T-helper 1 cell treated with Interleukin-12 subunit alpha and Interleukin-12 subunit beta and Interleukin-4 antibody, amounts not matched to agents 30 μg/mL and 1 μg/mL, for 36 hours (primary cell): ENCODE data around the gene ARRDC4.

ENCODE experiments used
- H3K27ac Mint-ChIP-seq: one replicate; pipeline ENCODE4 v1.8.0; 2021; ENCODE audit warnings: mild to moderate bottlenecking, mixed read lengths
- H3K27me3 Mint-ChIP-seq: one replicate; pipeline ENCODE4 v1.8.0; 2021; ENCODE audit warnings: low read depth, mixed read lengths
- H3K36me3 Mint-ChIP-seq: one replicate; pipeline ENCODE4 v1.8.0; 2021; ENCODE audit warnings: low read depth, mixed read lengths
- H3K4me1 Mint-ChIP-seq: one replicate; pipeline ENCODE4 v1.8.0; 2021; ENCODE audit warnings: low read depth, mixed read lengths
- H3K4me3 Mint-ChIP-seq: one replicate; pipeline ENCODE4 v1.8.0; 2021; ENCODE audit warnings: mild to moderate bottlenecking, moderate library complexity, mixed read lengths
- H3K9me3 Mint-ChIP-seq: one replicate; pipeline ENCODE4 v1.8.0; 2021; ENCODE audit warnings: mixed read lengths

The ARRDC4 gene

GRCh38 chr15:97998307-97999071 is 38.0 kb downstream of the ARRDC4 start:
- peaks cover 9% of the 10 kb centered on the region for H3K4me1 Mint-ChIP-seq
- no peak overlapping the region for H3K27ac Mint-ChIP-seq

DNA sequence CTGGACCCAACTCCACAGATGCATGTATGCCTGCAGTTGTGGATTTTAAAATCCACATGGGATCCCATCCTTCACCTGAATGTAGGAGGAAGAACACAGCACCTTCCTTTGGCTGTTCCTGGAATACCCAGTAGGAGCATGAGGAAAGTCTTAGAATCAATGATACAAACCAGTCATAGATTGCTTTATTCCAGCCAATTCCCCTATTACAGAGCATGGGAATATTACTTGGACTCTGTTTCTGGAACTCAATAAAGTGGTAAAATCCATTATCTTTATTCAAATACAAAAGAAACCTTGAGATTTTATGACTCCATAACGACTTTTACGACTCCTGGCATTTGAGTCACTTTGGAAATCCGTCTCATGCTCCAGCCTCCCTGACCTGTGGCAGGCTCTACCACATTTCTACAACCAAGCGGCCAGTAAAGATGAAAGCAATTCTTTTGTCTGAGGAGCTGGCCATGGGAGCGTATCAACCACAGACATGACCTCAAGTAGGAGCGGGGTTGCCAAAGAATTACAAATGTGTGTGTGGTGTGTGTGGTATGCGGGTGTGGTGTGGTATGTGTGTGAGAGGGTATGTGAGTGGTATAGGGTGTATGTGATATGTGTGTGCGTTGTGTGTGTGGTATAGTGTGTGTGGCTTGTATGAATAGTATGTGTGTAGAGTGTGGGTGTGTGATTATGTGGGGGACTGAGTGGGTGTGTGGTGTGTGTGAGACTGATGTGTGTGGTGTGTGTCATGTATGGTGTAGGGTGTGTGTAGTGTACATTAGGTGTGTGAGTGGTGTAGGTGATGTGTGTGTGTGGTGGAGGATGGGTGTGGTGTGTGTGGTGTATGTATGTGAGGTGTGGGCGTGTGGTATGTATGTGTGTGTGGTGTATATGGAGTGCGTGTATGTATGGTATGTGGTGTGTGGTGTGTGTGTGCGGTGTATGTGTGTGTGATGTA is 40.0 kb downstream of the ARRDC4 start:
- Mint-ChIP-seq H3K27ac (no peak overlapping the region), H3K4me3 (no peak overlapping the region), H3K4me1 (peaks cover 7% of the 10 kb centered on the region), H3K9me3 (no peaks in the 10 kb centered on the region), H3K27me3 (no peaks in the 10 kb centered on the region), H3K36me3 (no peaks in the 10 kb centered on the region)

More at GRCh38 chr15:97998307-97999071, 38.0 kb downstream of the ARRDC4 start:
- Mint-ChIP-seq H3K27me3 (no peaks in the 10 kb centered on the region), H3K4me3 (no peak overlapping the region), H3K36me3 (no peaks in the 10 kb centered on the region), H3K9me3 (no peaks in the 10 kb centered on the region)

DNA sequence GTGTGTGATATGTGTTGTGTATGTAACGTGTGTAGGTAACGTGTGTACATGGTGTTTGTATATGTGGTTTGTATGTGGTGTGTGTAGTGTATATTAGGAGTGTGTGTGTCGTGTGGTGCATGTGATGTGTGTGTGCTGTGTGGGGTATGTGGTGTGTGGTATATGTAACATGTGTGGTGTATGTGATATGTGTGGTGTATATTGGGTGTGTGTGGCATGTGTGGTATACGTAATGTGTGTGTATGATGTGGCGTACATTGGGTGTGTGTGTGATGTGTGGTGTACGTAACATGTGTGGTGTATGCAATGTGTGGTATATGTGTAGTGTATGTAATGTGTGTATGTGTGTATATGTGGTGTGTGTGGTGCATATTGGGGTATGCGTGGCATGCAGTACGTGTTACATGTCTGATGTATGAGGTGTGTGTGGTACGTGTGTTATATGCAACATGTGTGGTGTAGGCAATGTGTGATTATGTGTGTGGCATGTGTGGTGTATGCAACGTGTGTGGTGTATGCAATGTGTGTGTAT is 41.2 kb downstream of the ARRDC4 start:
- Mint-ChIP-seq H3K4me1 (no peaks in the 10 kb centered on the region), H3K27ac (no peak overlapping the region), H3K4me3 (no peak overlapping the region), H3K27me3 (no peaks in the 10 kb centered on the region), H3K36me3 (no peaks in the 10 kb centered on the region), H3K9me3 (no peaks in the 10 kb centered on the region)

GRCh38 chr15:98002419-98002818 is 41.9 kb downstream of the ARRDC4 start:
- no peaks in the 10 kb centered on the region for H3K27me3 Mint-ChIP-seq
- H3K4me1 Mint-ChIP-seq: no peaks in the 10 kb centered on the region
- no peaks in the 10 kb centered on the region for H3K9me3 Mint-ChIP-seq
- H3K36me3 Mint-ChIP-seq: no peaks in the 10 kb centered on the region
- H3K4me3 Mint-ChIP-seq: no peak overlapping the region
- no peak overlapping the region for H3K27ac Mint-ChIP-seq

DNA sequence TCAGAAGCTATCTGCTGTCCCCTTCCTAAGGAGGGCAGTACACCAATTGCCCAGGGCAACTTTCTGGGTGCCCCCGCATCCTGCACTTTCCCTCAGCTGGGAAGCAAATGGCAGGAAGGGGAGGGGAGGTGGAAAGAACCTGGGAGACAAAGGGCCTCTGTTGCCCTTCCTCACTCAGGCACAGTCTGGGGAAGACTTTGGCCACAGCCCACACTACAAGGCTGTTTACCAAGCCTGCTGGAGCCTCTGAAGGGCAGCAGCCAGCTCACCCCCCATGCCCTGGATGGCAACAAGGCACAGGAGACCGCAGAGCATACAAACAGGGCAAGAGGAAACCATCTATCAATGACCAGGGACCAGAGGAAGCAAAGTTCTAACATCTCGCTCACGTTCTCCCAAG is 42.4 kb downstream of the ARRDC4 start:
- H3K27me3 Mint-ChIP-seq: no peaks in the 10 kb centered on the region
- no peaks in the 10 kb centered on the region for H3K4me1 Mint-ChIP-seq
- no peak overlapping the region for H3K4me3 Mint-ChIP-seq
- H3K9me3 Mint-ChIP-seq: no peaks in the 10 kb centered on the region
- H3K27ac Mint-ChIP-seq: no peak overlapping the region
- no peaks in the 10 kb centered on the region for H3K36me3 Mint-ChIP-seq

DNA sequence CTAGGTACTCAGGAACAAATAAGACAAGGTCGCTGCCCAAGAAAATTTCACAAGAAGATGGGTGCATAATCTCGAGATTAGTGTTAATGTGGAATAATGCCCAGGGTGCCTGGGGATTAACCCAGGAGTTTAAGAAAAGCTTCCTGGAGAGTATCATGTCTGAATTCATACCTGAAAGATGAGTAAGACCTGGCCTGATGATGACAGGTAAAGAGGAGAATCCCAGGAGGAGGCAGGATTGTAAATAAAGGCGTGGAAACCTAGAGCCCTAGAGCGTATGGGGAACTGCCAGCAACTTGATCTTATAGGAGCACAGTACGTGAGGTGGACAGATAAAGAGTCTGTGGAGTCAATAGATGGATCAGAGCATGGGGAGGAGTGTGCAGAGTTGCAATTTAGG is 43.0 kb downstream of the ARRDC4 start:
- Mint-ChIP-seq H3K27ac (no peak overlapping the region), H3K27me3 (no peaks in the 10 kb centered on the region), H3K4me3 (no peak overlapping the region), H3K4me1 (no peaks in the 10 kb centered on the region), H3K9me3 (no peaks in the 10 kb centered on the region), H3K36me3 (no peaks in the 10 kb centered on the region)

DNA sequence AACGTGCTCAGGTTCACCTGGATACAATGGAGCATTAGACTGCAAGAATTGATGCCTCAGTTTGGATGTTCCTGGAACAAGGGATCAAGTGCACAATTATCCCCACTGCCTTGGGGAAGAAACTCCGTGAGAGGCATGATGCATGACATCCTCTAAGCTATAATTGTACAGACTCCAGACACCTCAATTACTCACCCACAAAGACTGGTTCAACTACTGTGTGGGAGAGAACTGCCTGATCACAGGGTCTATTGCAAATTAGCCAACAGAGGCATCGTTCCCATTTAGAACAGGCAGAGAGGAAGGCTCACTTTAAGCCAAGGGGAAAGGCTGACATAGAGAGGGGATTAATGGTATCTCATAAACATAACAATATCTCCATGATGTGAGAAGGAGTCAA is 43.5 kb downstream of the ARRDC4 start:
- H3K27me3 Mint-ChIP-seq: no peaks in the 10 kb centered on the region
- H3K9me3 Mint-ChIP-seq: no peaks in the 10 kb centered on the region
- H3K4me3 Mint-ChIP-seq: no peak overlapping the region
- H3K27ac Mint-ChIP-seq: no peak overlapping the region
- H3K36me3 Mint-ChIP-seq: no peaks in the 10 kb centered on the region
- no peaks in the 10 kb centered on the region for H3K4me1 Mint-ChIP-seq

GRCh38 chr15:98005659-98006058 is 45.2 kb downstream of the ARRDC4 start:
- H3K9me3 Mint-ChIP-seq: no peaks in the 10 kb centered on the region
- H3K4me1 Mint-ChIP-seq: no peaks in the 10 kb centered on the region
- no peak overlapping the region for H3K27ac Mint-ChIP-seq
- H3K4me3 Mint-ChIP-seq: no peak overlapping the region
- H3K36me3 Mint-ChIP-seq: no peaks in the 10 kb centered on the region
- H3K27me3 Mint-ChIP-seq: peaks cover 5% of the 10 kb centered on the region

GRCh38 chr15:98009169-98009568 is 48.7 kb downstream of the ARRDC4 start:
- no peaks in the 10 kb centered on the region for H3K9me3 Mint-ChIP-seq
- H3K4me1 Mint-ChIP-seq: no peaks in the 10 kb centered on the region
- no peak overlapping the region for H3K27ac Mint-ChIP-seq
- peaks cover 9% of the 10 kb centered on the region for H3K27me3 Mint-ChIP-seq
- H3K4me3 Mint-ChIP-seq: no peak overlapping the region
- no peaks in the 10 kb centered on the region for H3K36me3 Mint-ChIP-seq

DNA sequence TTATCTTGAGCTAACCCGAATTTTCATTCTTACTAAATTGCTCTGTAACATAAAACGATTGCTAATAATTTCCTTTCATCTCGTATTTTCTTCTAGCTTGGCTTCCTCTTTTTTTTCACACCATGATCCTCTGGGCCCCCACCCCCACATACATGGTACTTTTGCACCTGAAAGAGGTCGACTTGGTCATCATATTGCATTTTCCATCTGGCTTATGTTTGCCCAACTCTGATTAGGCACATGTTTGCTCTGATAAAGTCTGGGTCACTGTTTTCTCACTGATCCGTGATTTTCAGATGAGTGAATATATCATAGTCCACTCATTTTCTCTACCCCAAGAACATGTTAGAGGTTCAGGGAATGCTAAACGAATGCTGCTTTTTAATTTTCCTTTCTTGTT is 49.5 kb downstream of the ARRDC4 start:
- H3K27me3 Mint-ChIP-seq: peaks cover 9% of the 10 kb centered on the region
- H3K9me3 Mint-ChIP-seq: no peaks in the 10 kb centered on the region
- no peak overlapping the region for H3K4me3 Mint-ChIP-seq
- H3K4me1 Mint-ChIP-seq: no peaks in the 10 kb centered on the region
- no peak overlapping the region for H3K27ac Mint-ChIP-seq
- no peaks in the 10 kb centered on the region for H3K36me3 Mint-ChIP-seq

DNA sequence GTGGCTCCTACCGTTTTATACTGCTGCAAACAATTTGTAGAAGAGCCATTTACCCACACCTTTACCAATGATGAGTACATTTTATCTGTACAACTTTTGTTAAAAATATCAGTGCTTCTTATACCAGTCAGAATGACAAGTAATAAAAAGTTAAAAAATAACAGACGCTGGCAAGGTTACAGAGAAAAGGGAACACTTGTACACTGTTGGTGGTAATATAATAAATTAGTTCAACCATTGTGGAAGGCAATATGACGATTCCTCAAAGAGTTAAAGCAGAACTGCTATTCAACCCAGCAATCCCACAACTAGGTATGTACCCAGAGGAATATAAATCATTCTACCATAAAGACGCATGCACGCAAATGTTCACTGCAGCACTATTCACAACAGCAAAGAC is 51.9 kb downstream of the ARRDC4 start:
- H3K9me3 Mint-ChIP-seq: no peaks in the 10 kb centered on the region
- H3K4me3 Mint-ChIP-seq: no peak overlapping the region
- H3K27me3 Mint-ChIP-seq: peaks cover 9% of the 10 kb centered on the region
- no peaks in the 10 kb centered on the region for H3K4me1 Mint-ChIP-seq
- no peak overlapping the region for H3K27ac Mint-ChIP-seq
- no peaks in the 10 kb centered on the region for H3K36me3 Mint-ChIP-seq

DNA sequence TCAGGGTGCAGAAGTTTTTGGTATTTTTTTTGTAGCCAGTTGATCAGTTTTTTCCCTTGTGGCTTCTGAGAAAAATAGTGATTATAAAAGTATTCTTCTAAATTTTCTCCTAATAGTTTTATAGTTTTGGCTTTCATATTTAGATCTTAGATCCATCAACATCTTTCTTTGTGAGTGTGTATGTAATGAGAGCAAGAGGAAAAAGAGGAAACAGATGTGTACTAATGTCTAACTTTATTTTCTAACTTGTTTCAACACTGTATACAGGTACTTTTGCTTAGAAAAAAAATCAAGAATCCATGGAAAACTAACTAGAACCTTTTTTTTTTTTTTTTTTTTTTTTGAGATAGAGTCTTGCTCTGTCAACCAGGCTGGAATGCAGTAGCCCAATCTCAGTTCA is 53.1 kb downstream of the ARRDC4 start:
- no peaks in the 10 kb centered on the region for H3K36me3 Mint-ChIP-seq
- no peak overlapping the region for H3K4me3 Mint-ChIP-seq
- H3K4me1 Mint-ChIP-seq: no peaks in the 10 kb centered on the region
- no peak overlapping the region for H3K27ac Mint-ChIP-seq
- H3K9me3 Mint-ChIP-seq: no peaks in the 10 kb centered on the region
- peaks cover 9% of the 10 kb centered on the region for H3K27me3 Mint-ChIP-seq

DNA sequence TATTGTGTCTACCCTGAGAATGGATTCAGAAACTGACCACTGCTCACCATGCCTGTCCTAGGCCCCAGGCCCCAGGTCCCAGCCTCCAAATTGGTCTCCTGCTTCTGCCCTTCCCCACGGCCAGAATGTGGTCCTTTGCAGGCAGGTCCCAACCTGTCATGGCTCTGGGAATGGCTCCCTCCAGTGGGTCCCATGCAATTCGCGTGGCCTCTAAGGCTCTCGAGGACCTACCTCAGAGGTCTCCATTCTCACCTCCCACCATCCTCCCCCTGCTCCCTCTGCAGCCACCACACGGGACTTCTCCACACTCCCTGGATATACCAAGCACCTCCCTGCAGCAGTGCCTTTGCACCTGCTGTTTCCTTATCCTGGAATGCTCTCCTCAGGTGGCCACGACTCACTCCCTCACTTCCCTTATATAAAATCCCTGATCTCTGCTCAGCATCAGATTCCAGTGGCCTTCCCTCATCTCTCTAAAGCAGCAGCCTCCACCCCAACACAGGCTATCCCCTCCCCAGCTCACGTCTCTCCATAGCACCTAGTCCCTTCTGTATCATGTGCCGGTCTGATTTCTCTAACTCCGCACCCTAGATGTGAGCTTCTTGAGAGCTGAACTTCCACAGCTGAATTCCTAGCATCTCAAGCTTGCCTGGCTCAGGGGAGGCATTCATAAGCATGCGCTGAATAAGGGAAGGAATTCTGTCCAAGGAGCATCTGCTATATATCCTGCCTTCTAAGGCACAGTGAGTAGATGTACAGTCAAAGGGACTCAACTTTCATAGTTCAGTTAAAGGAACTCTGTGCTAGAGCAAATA is 56.9 kb downstream of the ARRDC4 start:
- Mint-ChIP-seq H3K27ac (no peak overlapping the region), H3K4me1 (no peaks in the 10 kb centered on the region), H3K9me3 (no peaks in the 10 kb centered on the region), H3K36me3 (no peaks in the 10 kb centered on the region), H3K4me3 (no peak overlapping the region), H3K27me3 (no peaks in the 10 kb centered on the region)

DNA sequence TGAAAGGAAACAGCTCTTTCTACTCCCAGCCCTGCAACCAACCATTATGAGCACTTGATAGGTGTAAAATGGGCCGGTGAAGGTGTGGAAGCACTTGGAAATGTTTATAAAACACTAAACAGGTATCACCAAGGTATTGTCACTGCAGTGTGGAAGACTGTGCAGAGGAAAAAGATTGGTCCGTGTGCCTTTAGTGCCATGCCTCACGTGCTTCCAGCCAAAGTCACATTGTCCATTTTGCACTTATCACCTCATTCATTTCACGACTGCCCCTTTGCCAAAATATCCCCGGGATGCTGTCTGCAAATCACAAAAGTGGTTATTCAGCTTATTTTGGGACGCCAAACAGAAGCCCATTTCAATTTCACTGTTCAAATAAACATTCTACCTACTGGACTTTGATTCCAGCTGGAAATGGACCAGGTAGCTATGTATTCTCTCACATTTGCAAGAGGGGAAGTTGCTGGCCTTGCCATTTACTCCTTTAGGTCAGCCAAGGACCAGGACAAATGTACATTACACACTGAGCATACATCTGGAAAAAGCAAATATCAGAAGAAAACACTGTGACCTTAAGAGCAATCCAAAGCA is 58.4 kb downstream of the ARRDC4 start:
- no peaks in the 10 kb centered on the region for H3K4me1 Mint-ChIP-seq
- no peaks in the 10 kb centered on the region for H3K9me3 Mint-ChIP-seq
- no peak overlapping the region for H3K4me3 Mint-ChIP-seq
- H3K27me3 Mint-ChIP-seq: no peaks in the 10 kb centered on the region
- H3K36me3 Mint-ChIP-seq: no peaks in the 10 kb centered on the region
- no peak overlapping the region for H3K27ac Mint-ChIP-seq
